Panc1 (cell line): ENCODE results near the gene FANK1.

Experiments used
- CTCF ChIP-seq: fragments of 450-650 bp; IDR thresholded peaks from 2 replicates; pipeline ENCODE4 v1.5.1; 2017; ENCODE audit warnings: mild to moderate bottlenecking
- POLR2AphosphoS5 ChIP-seq: IDR thresholded peaks from 2 replicates; pipeline ENCODE4 v1.6.1; 2012; ENCODE audit warnings: mild to moderate bottlenecking, low read depth, low read length, moderate library complexity

DNA sequence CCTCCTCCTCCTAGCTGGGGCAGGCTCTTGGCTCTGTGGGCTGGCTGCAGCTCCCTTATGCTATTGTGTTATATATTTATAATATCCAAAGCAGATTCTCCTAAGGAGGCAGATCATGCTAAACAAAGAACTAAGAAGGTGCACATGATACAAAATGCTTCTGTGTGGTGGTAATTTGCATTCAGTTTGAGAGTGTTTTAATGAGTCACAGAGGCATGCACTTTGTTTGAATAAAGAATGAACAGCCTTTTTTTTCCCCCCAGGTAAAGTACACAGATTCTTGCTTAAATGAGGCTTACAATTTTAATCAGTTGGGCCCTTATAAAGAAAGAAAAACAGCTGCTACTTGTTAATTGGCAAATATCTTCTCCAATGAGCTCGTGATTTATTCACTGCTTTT, 95.0 kb downstream of the FANK1 start:
- TF ChIP-seq CTCF, result no peak
- no peak for TF ChIP-seq POLR2AphosphoS5
